HG03280 (cell line): ENCODE data around the gene GPR82.
"Not testable (repeated sequence)": the region's sequence is repeated elsewhere in the genome, so short reads cannot be mapped to it uniquely, and the experiment has no call there.

Experiments
- ATAC-seq: cut with Tn5 transposase; IDR thresholded peaks from one replicate; pipeline ENCODE4 v1.9.1; 2021; ENCODE audit warnings: mild to moderate bottlenecking, moderate library complexity; ENCODE audit not compliant: unreplicated experiment

GPR82 gene, protein sequence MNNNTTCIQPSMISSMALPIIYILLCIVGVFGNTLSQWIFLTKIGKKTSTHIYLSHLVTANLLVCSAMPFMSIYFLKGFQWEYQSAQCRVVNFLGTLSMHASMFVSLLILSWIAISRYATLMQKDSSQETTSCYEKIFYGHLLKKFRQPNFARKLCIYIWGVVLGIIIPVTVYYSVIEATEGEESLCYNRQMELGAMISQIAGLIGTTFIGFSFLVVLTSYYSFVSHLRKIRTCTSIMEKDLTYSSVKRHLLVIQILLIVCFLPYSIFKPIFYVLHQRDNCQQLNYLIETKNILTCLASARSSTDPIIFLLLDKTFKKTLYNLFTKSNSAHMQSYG

DNA sequence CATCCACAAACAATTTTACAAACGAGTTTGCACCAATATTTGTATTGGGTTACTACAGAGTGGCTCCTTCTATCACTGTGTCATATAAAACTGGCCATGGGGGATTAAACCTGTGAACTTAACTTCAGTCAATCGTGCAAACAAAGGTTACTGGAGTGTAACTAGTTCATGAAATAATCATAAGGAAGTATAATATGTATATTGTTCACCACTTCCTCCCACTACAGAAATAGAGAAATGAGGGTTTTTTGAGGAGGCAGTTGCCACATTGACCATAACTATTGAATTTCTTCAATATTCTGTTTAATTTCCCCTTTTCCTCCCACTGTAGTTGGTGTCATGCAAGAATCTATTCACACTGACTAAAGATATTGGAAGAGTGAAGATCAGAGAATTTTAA lies at the start of gene GPR82:
Gene GPR82, plus strand, starts transcription at position 356 of the 400 bp plus-strand sequence. CDS start 2,846 bp downstream, outside the sequence.
- no peak for ATAC-seq

DNA sequence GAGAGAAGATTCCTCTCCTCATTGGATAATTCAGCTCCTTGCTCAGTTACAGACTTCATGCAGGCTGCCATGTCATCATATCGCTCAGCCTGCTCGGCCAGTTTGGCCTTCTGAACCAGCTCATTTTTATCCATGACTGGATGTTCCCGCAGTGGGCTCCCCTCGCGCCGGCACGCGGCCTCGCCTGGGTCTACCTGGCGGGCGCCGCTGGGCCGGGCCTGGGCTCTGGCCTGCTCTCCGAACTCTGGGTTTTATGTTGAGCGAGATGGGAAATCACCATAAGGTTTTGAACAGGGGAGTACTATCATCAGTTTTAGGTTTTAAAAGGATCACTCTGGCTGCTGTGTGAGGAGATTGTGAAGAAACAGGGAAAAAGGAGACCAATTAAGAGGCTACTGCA lies 47.6 kb upstream of the GPR82 start:
- not testable (repeated sequence) for ATAC-seq

DNA sequence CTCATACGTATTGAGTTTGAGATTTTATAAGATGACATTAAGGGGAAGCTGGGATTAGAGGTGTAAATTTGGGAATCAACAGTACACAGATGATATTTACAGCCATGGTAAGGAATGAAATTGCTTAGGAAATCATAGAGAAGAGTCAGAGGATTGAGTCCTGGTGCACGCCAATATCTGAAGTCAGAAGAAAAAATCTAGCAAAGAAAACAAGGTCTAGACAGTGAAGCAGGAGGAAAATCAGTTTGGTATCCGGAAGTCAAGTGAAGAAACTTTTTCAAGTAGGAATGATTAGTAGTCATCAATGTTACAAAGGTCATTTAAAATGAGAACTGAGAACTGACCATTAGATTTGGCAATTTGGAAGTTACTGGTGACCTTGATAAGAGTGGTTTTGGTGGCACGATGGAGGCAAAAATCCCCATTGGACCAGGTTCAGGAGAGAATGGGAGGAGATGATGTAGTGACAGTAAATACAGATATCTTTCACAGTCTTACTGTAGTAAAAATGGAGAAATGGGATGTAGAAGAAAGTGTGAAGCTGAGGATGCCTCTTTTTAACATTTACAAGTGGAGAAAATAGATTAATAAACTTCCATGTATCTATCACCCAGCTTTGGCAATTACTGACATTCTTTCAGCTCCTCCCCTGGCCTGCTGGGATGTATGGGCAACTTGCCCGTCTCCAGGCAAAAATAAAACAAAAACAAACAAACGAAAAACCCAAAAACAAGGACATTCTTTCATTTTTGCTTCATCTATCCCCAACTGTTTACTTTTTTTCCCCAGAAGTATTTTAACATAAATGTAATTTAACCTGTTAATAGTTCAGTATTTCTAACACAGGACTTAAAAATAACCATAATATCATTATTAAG lies 46.6 kb upstream of the GPR82 start:
- ATAC-seq = no peak

DNA sequence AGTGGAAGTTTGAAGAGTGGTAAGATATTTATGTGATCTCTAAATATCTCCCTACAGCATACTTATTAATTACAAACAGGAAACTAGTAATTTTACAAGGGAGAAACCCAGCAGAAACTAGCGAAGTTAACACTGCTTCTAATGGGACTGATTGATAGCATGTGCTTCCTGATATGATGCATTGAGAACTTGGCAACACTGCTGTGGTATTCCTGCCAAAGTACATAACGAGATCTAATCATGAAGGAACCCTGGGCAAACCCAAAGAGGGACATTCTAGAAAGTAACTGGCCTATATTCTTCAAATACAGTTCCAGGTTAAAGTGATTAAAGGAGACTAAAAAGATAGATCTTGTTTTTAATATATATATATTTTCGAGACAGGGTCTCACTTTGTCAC lies 39.8 kb upstream of the GPR82 start:
- no peak for ATAC-seq

DNA sequence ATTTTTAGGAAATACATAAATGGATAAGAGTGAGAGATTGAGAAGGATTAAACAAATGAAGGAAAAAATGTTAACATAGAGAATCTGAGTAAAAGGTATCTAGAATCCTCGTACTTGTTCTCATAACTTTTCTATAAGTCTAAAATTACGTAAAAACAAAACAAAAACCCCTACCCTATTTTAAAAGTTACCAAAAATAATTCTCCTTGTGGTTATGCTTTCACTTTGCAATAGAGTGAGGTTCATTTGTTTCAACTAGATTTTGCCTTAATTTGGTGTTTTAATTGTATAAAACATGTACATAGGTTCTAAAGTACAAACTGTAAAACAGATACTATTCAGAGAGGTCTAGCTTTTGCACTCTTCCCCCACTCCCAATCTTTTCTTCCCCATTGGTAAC lies 39.0 kb upstream of the GPR82 start:
- ATAC-seq = no peak

DNA sequence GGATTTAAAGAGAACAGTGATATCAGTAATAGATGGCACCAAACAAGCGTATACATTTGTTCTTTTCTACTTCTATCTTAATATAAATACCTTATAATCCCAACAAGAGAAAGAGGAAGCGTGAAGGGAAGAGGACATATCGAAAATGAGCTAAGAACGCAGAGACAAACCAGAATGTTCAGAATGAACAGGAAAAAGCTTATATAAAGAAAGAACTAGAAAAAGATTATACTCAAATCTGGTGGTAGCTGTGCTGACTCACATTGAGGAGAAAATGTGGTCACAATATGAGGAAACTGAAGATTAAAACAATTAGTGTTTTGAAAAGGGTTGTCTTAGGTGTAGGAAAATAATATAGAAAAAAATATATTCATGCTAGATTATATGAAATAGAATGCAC lies 37.2 kb upstream of the GPR82 start:
- no peak for ATAC-seq

DNA sequence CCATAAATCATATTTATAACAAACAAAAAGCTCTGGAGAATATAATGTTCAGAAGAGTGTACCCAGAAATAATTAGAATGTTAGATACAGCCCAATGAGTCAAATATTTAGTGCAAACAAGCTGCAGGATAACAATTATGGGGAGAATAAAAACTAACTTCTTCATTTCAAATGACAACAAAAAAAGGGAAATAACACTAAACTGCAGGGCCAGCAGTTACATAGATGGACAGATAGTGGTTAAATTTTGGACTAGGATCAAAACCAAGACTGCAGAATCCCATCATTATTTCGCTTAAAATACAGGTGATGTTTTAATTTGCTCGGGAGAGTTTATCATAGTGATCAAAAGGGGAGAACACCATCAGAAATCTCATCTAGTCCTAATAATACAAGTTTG lies 35.8 kb upstream of the GPR82 start:
- ATAC-seq = no peak

DNA sequence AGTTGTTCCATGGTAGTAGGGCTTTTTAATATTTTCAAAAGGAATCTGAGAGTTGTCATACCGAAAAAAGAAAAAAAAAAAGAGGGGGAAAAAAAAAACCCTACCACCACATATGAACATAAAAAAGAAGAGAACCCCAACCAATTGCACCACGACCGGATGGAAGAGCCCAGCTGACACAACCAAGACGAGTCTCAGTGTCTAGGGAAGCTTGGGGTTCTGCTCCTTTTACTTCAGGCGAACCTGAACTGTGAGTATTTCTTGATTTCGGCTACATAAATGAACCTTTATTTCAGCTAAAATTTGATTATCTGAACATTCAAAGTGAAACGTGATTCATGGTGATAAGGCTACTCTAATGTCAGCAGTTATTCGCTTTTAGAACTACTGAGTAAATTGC lies 35.1 kb upstream of the GPR82 start, which contains the start of gene GPR34:
Gene GPR34, plus strand, starts transcription at position 139 of the 400 bp plus-strand sequence. CDS start 6,661 bp downstream, outside the sequence.
- no peak for ATAC-seq

DNA sequence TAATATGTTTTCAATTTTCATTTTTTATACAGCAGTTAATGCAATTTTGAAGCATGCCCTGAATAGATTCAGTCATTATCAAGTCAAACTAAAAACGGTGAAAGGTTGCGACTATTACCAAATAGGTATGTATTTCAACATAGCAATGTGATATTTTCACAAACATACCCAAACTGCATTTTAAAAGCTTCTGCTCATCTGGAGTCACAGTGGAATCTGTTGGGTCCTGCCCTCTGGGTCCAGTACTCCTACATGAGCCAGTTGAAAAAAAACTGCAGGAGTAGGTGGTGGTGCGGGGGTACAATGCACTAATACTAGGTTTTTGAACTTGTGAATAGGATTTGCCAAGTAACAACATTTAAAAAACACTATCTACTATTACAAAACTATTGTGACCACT lies 34.3 kb upstream of the GPR82 start:
- ATAC-seq = no peak

DNA sequence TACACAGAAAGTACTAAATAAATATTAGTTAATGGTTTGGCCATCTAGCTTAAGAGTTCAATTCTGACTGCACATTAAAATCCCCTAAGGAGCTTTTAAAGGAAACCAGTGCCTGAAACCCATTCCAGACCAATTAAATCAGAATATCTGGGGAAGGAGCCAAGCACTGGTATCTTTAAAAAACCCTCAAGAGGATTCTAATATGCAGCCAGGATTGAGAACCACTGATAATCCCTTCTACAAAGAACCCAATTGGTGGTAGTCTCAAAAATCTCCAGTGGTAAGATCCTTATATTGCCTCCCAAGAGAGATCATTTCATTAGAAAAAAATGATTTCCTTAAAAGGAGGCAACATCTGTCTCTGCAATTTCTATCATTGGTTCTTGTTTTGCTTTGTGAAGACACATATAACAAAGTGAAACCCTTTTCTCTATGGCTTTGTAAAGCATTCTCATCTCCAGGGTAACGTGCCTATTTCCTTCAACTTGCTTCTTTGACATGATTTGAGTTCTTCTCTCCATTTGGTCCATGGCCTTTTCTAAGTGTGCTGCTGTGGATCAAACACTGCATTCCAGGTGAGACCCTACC lies 31.7 kb upstream of the GPR82 start:
- no peak for ATAC-seq

DNA sequence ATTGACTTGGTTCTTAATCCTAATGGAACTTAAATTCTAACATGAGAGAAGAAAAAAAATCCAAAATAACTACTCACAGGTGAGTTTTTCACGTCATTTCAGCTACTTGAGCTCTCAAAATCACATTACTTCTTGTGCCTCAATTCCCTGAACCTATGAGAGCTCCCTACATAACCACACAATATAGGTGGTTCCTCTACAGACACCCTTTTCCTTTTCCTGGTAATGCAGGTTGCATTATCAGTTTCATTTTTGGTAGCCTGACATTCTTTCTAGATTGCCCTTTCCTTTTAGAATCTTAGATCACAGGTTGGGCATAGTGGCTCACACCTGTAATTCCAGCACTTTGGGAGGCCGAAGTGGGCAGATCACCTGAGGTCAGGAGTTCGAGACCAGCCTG lies 31.0 kb upstream of the GPR82 start:
- ATAC-seq = no peak

DNA sequence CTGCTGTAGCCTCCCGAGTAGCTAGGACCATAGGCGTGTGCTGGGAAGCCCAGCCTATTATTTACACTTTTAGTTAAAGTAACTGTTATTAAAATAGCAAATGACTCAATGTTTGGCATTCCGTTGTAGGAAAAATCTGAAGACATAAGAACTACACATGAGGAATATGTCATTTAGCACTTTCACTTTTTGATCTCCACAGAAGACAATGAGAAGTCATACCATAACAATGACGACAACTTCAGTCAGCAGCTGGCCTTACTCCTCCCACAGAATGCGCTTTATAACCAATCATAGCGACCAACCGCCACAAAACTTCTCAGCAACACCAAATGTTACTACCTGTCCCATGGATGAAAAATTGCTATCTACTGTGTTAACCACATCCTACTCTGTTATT lies 28.6 kb upstream of the GPR82 start:
- ATAC-seq = no peak

DNA sequence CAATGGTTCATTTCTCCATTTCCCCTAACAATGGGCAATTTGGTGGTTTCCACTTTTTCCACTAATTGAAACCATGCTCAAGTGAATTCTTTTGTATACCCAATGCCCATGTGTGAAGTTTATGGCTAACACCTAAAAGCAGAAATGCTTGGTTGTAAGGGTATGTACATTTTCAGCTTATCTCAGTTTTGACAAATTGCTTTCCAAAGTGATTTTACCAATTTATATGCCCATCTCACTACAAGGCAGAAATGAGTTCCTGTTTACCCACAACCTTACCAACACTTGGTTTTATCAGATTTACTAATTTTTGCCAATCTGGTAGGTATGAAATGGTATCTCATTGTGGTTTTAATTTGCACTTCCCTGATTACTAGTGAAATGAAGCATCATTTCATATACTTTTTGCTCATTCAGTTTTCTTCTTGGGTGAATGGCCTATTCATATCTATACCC lies 20.4 kb upstream of the GPR82 start:
- ATAC-seq = no peak

DNA sequence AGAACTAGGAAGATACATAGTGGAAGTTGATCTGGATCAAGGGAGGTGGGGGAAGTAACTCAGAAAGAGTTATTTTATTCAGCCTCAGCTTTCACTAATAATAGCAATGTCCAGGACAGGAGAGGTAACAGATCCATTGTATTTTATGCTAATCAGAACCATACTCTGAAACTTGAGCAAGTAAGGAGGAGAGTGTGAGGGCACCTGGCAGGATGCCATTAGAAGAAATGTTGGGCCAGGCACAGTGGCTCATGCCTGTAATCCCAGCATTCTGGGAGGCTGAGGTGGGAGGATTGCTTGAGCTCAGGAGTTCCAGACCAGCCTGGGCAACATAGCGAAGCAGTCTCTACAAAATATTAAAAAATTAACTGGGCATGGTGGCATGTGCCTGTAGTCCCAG lies 18.9 kb upstream of the GPR82 start:
- no peak for ATAC-seq

DNA sequence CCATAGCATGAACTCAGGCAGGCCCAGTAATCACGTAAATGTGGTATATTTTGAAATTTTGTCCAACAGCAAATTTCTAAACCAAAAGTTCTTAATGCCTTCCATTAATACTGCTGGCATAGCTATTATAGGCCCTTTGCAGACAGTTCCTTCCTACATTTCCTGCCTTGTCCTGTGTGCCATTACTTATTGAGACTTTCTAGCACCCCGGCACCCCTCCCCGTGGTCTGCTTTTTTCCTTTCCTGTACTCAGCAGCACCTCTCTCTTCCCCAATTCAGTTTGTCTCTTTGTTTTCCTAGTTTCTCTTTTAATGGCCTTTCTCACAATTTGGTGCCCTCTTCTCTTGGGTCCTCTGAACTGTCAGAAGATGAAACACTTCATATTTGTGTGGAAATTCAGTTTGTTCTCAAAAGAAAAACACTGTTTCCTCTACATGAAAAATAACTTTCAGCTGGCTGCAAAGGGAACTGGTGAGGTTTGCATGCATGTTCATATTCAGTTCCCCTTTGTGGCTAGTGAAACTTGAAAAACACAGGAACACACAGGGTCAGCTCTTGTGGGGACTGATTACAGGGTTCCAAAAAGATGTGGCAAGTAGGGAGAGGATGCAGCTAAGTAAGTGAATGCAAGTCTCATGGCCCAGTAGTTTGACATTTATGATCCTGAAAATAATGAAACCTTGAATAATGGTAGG lies 18.2 kb upstream of the GPR82 start:
- no peak for ATAC-seq

DNA sequence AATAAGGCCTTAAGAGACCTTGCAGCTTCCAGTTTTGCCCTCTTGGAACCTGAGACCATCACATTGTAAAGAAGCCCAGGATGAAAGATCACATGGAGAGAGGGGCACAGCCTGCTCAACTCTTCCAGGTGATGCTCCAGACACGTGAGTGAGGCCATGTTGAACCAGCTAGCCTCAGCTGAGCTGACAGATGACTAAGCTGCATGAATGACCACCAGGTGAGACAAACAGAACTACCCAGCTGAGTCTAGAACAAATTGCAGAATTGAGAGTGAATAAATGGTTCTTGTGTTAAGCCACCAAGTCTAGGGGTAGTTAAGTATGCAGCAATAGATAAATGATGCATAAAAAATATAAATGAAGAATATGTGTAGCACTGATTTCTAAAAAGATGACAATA lies 16.8 kb upstream of the GPR82 start:
- no peak for ATAC-seq

DNA sequence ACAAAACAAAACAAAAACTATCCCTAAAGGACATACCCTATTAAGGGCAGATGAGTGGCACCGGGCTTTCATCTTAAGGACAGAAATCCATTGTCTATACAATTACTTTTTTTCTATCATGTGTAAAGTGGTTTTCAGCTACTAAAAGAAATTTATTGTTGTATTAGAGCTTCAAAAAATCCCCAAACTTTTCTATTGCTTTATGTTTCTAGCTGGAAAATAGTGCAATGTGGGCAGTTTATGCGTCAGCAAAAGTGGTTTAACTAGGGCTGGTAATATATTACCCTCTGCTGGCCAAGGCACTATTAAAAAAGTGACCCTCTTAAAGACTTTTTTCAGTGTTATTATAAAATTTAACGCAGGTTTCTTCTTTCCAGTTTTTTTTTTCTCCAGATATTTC lies 15.5 kb upstream of the GPR82 start:
- ATAC-seq = no peak

DNA sequence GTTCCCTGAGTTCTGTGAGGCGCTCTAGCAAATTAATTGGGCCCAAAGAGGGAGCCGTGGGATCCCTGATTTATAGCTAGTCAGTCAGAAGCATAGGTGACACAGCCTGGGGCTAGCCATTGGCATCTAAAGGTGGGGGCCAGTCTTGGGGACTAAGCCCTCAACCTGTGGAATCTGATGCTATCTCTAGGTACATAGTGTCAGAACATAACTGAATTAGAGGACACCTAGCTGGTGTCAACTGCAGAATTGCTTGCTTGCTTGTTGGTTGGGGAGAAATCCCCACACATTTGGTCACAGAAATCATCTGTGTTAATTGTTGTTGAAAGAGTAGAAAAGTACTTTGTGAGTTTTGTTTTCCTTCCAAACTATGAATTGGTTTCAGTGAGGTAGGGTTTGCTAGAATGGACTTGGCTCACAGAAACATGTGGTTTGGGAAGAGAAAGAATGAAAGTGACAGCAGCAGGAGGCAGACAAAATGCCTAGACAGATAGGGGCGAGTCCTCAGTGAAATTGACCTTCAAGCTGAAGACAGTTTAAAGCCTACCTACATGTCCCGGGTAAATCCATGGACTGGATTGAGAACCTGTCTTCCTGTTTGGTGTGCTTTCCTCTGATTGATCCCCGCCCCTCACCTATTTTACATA lies 12.8 kb upstream of the GPR82 start:
- no peak for ATAC-seq

DNA sequence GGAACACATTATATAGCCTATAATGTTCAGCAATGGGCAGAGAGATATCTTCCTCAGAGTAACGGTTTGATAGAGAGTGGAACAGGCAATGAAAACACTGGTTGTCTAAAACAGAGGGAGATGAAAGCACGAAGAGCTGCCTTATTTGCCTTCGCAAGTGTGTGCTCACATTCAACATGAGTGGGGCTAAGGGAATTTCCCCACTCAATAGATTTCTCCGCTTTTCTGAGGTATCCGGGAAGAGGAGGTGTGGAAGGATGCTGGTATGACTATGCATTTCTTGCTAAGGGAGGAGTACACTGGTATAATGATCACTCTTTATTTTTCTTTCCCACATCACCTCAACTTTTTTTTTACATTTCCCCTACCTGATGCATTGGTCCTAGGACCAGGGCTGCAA lies 7.8 kb upstream of the GPR82 start:
- no peak for ATAC-seq

DNA sequence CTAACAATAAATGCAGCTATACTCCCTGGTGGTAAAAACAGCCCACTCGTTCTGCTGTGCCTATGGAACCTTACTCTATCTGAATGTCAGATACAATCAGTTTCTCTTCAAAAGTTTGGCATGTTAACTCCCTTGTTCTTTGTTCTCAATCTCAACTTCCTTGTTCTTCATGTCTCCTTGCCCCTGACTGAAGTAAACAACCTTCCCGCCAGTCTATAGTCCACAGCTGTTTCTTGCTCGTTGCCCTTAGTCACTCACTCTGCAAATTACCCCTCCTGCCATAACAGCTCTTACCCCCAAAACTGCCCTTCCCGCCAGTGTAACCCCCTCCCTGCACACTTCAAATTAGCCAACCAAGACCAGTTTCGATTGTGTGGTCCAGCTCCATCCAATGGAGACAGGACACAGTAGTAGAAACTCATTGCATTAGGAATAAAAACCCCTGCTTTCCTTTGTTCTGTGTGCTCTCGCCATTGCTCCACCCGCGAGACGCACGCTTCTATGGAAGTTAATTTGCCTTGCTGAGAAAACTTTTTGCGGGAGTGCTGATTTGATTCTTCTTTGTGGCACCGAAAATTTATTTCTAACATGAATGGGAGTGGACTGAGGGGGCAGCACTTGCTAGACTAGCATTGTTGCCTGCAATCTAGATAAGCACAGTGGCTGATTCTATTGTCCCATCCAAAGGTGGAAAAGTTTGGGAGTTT lies 7.1 kb upstream of the GPR82 start:
- ATAC-seq = no peak
